ENCODE data around the gene MYBPHL. TPM values are rescaled to one million over a fixed set of nuclear protein-coding genes. Genes with fewer than 3 reads are reported as not detected.

MYBPHL gene
- total RNA-seq, 1 donor: not detected

DNA sequence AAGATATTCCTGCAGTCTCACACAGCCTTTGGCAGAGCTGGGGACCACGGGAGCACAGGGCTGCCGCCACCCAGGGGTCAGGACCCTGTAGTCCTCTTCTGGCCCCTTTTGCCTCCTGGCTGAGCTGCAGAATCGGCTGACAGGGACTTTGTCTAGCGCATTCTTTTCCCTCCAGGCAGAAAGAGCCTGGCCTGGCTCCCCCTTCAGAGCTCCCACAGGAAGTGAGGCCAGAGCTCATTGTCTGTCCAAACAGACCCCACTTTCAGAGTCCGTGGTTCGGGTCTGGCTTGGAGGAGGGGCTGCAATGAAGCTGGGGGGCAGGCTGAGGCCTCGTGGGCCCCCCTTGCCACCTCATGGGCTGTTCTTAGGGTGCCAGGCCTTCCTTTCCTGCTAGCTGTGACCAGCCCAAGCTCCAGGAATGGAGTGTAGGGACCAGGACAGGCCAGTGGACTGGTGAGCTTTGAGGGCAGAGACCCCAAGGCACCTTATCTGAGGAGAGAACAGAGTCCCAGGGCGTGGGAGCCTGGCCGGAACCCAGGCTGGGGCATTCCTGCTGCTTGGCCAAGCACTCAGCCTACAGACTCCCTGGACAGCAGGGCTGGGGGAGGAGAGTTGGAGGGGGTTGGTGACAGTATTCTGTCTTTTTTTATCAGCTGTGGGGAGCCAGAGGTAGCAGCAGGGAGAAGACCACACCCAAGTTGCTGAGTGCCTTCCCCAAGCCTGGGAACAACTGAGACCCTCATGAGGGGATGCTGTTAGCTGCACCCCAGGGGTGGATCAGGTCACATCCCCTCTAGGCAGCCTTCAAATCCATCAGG, 52.8 kb downstream of the MYBPHL start:
- Histone ChIP-seq H2AFZ (ENCODE audit: low read length) (peak overlapping the region; percentile 46), H3K4me2 (ENCODE audit: insufficient read depth, low read length) (peak overlapping the region; percentile 11), H3K4me1 (ENCODE audit: insufficient read depth, low read length) (peaks cover 17% of the 10 kb centered on the region), H3K4me3 (ENCODE audit: insufficient read depth, low read length) (no peak overlapping the region), H3K27ac (ENCODE audit: low read depth, low read length) (peak overlapping the region; percentile 8), H4K20me1 (ENCODE audit: insufficient read depth, low read length) (no peaks in the 10 kb centered on the region), H3K79me2 (ENCODE audit: insufficient read depth, low read length) (no peaks in the 10 kb centered on the region), H3K9me3 (ENCODE audit: low read depth, low read length) (no peaks in the 10 kb centered on the region), H3K27me3 (ENCODE audit: insufficient read depth, low read length) (no peaks in the 10 kb centered on the region), H3K36me3 (ENCODE audit: insufficient read depth, low read length) (no peaks in the 10 kb centered on the region)
- DNase-seq (ENCODE audit: insufficient read length, low spot score, missing footprints): peak; percentile 94
- no peak for TF ChIP-seq CTCF (IDR thresholded peaks at IDR 0.05; ENCODE audit: extremely low read depth, low read depth, low read length)

GRCh38 chr1:109252893-109253802, 53.7 kb downstream of the MYBPHL start:
- no peak overlapping the region for H3K4me2 ChIP-seq (ENCODE audit: insufficient read depth, low read length)
- H3K9me3 ChIP-seq (ENCODE audit: low read depth, low read length): no peaks in the 10 kb centered on the region
- H2AFZ ChIP-seq (ENCODE audit: low read length): peak overlapping the region; percentile 46
- no peaks in the 10 kb centered on the region for H4K20me1 ChIP-seq (ENCODE audit: insufficient read depth, low read length)
- H3K4me3 ChIP-seq (ENCODE audit: insufficient read depth, low read length): no peak overlapping the region
- H3K27me3 ChIP-seq (ENCODE audit: insufficient read depth, low read length): no peaks in the 10 kb centered on the region
- no peaks in the 10 kb centered on the region for H3K79me2 ChIP-seq (ENCODE audit: insufficient read depth, low read length)
- peak overlapping the region; percentile 8 for H3K27ac ChIP-seq (ENCODE audit: low read depth, low read length)
- peak; percentile 96 for DNase-seq (ENCODE audit: insufficient read length, low spot score, missing footprints)
- H3K36me3 ChIP-seq (ENCODE audit: insufficient read depth, low read length): no peaks in the 10 kb centered on the region
- peaks cover 20% of the 10 kb centered on the region for H3K4me1 ChIP-seq (ENCODE audit: insufficient read depth, low read length)
- TF ChIP-seq CTCF (IDR thresholded peaks at IDR 0.05; ENCODE audit: extremely low read depth, low read depth, low read length): no peak

- Histone ChIP-seq H3K4me3 (ENCODE audit: insufficient read depth, low read length) (no peak overlapping the region), H3K9me3 (ENCODE audit: low read depth, low read length) (no peaks in the 10 kb centered on the region), H3K27me3 (ENCODE audit: insufficient read depth, low read length) (no peaks in the 10 kb centered on the region), H3K27ac (ENCODE audit: low read depth, low read length) (no peak overlapping the region), H4K20me1 (ENCODE audit: insufficient read depth, low read length) (no peaks in the 10 kb centered on the region), H2AFZ (ENCODE audit: low read length) (no peak overlapping the region), H3K4me1 (ENCODE audit: insufficient read depth, low read length) (peaks cover 20% of the 10 kb centered on the region), H3K4me2 (ENCODE audit: insufficient read depth, low read length) (no peak overlapping the region), H3K79me2 (ENCODE audit: insufficient read depth, low read length) (no peaks in the 10 kb centered on the region), H3K36me3 (ENCODE audit: insufficient read depth, low read length) (no peaks in the 10 kb centered on the region)
- no peak for TF ChIP-seq CTCF (IDR thresholded peaks at IDR 0.05; ENCODE audit: extremely low read depth, low read depth, low read length)
- peak; percentile 82 for DNase-seq (ENCODE audit: insufficient read length, low spot score, missing footprints)
Observed at GRCh38 chr1:109252167-109252892, 54.5 kb downstream of the MYBPHL start.

Data from osteoblast (primary cell).